Stimulated activated CD4-positive, alpha-beta T cell treated with anti-CD3 and anti-CD28 coated beads, Interleukin-1b, Interleukin-23, amount 100 ng/mL, for 24 hours (primary cell): ENCODE measurements around the gene KIFBP.
A peak's percentile ranks its signal among the peaks of the same experiment; 100 is the strongest.
"Not testable (repeated sequence)": the region's sequence is repeated elsewhere in the genome, so short reads cannot be mapped to it uniquely, and the experiment has no call there.

Source experiments
- DNase-seq, 4 experiments: peaks; one replicate each; pipeline ENCODE4 v3.0.0-alpha.2; 2020; ENCODE audit warnings: low read depth in 4 of 4, low spot score in 1 of 4

KIFBP gene

GRCh38 chr10:68997211-68997610 is 8.6 kb downstream of the KIFBP start:
- DNase-seq: no peak

GRCh38 chr10:69004821-69005220 is 16.2 kb downstream of the KIFBP start:
- DNase-seq: no peak

GRCh38 chr10:69005704-69006485 is 17.3 kb downstream of the KIFBP start:
- DNase-seq: no peak

GRCh38 chr10:69007260-69007659 is 18.7 kb downstream of the KIFBP start:
- DNase-seq: no peak

- DNase-seq: no peak
Observed at GRCh38 chr10:69009360-69009759, 20.8 kb downstream of the KIFBP start.

- DNase-seq: no peak
Observed at GRCh38 chr10:69010151-69010640, 21.6 kb downstream of the KIFBP start.

GRCh38 chr10:69012778-69013177 is 24.2 kb downstream of the KIFBP start:
- not testable (repeated sequence) for DNase-seq

GRCh38 chr10:69014171-69014570 is 25.6 kb downstream of the KIFBP start:
- no peak for DNase-seq

- no peak for DNase-seq
Observed at GRCh38 chr10:69018613-69019012, 30.0 kb downstream of the KIFBP start.

- DNase-seq: no peak
Observed at GRCh38 chr10:69022611-69023010, 34.0 kb downstream of the KIFBP start.

- DNase-seq: no peak
Observed at GRCh38 chr10:69025370-69025896, 36.8 kb downstream of the KIFBP start.

GRCh38 chr10:69033256-69033655 is 44.7 kb downstream of the KIFBP start:
- DNase-seq: no peak

GRCh38 chr10:69037489-69037888 is 48.9 kb downstream of the KIFBP start:
- DNase-seq: no peak

GRCh38 chr10:69040904-69041303 is 52.3 kb downstream of the KIFBP start:
- not testable (repeated sequence) for DNase-seq

GRCh38 chr10:69042417-69042816 is 53.8 kb downstream of the KIFBP start:
- DNase-seq: no peak

- DNase-seq: no peak
Observed at GRCh38 chr10:69042838-69043237, 54.2 kb downstream of the KIFBP start.

GRCh38 chr10:69043931-69044531 is 55.4 kb downstream of the KIFBP start:
- no peak for DNase-seq

- no peak for DNase-seq
Observed at GRCh38 chr10:69044546-69044945, 55.9 kb downstream of the KIFBP start.

GRCh38 chr10:69045441-69046300 is 57.1 kb downstream of the KIFBP start:
- DNase-seq: no peak

GRCh38 chr10:69047111-69047832 is 58.7 kb downstream of the KIFBP start:
- no peak for DNase-seq

- DNase-seq: peak in 1 of 4 experiments; percentile 42
Observed at GRCh38 chr10:69048103-69048502, 59.5 kb downstream of the KIFBP start.
